HEK293 (cell line): ENCODE measurements around the gene SNORC.

Experiments used
- CTCF ChIA-PET: fragments of 350-600 bp; formaldehyde crosslinking; extraction: SDS; loops from one replicate; lab custom pipeline; 2021; ENCODE audit warnings: antibody characterized with exemption; lab: Yijun Ruan, JAX
- POLR2A ChIA-PET: fragments of 300-600 bp; formaldehyde crosslinking; extraction: SDS; loops from one replicate; lab custom pipeline; 2020; ENCODE audit warnings: antibody characterized with exemption, inconsistent platforms; lab: Yijun Ruan, JAX
- H3K27ac ChIP-seq: fragments of 200-500 bp; sonication (Bioruptor generic); 2 replicates; pipeline ENCODE4 v1.5.1; 2014; ENCODE audit warnings: low read depth, low read length, control low read depth, inconsistent platforms; ENCODE audit errors: extremely low read depth
- H3K36me3 ChIP-seq, 2 experiments: fragments of 200-500 bp in 1 of 2; sonication (Bioruptor generic) in 1 of 2; 1 replicate in 1 of 2; 2 replicates in 1 of 2; pipeline ENCODE4 v1.5.1; 2014 to 2017; ENCODE audit warnings: inconsistent platforms in 2 of 2, low read length in 2 of 2; ENCODE audit not compliant: control insufficient read depth in 2 of 2, insufficient read depth in 1 of 2
- H3K4me1 ChIP-seq: fragments of 200-500 bp; sonication (Bioruptor generic); 2 replicates; pipeline ENCODE4 v1.5.1; 2014; ENCODE audit warnings: mild to moderate bottlenecking, low read length, inconsistent platforms; ENCODE audit not compliant: control insufficient read depth, insufficient read depth
- H3K4me3 ChIP-seq: 2 replicates; pipeline ENCODE4 v1.5.1; 2011; ENCODE audit warnings: low read depth, mild to moderate bottlenecking, control low read depth, low read length, moderate library complexity
- H3K9me3 ChIP-seq: fragments of 200-500 bp; sonication (Bioruptor generic); 2 replicates; pipeline ENCODE4 v1.5.1; 2014; ENCODE audit warnings: low read depth, low read length, inconsistent platforms; ENCODE audit not compliant: control insufficient read depth, insufficient read depth
- ATF2 ChIP-seq: fragments of 450-650 bp; formaldehyde crosslinking; IDR thresholded peaks from 2 replicates; pipeline ENCODE4 v1.5.1; 2016; ENCODE audit warnings: missing biosample characterization, missing genetic modification characterization, low read depth
- BCL11B ChIP-seq: fragments of 450-650 bp; formaldehyde crosslinking; IDR thresholded peaks from 2 replicates; pipeline ENCODE4 v1.5.1; 2016; ENCODE audit warnings: low read depth, missing biosample characterization, missing genetic modification characterization
- GLIS1 ChIP-seq: fragments of 450-650 bp; formaldehyde crosslinking; IDR thresholded peaks from 2 replicates; pipeline ENCODE4 v1.5.1; 2016; ENCODE audit warnings: missing biosample characterization, missing genetic modification characterization
- KLF17 ChIP-seq: fragments of 450-650 bp; formaldehyde crosslinking; IDR thresholded peaks from 2 replicates; pipeline ENCODE4 v1.5.1; 2016; ENCODE audit warnings: missing biosample characterization, missing genetic modification characterization
- MYNN ChIP-seq: fragments of 450-650 bp; formaldehyde crosslinking; IDR thresholded peaks from 2 replicates; pipeline ENCODE4 v1.5.1; 2016; ENCODE audit warnings: missing biosample characterization, missing genetic modification characterization, borderline replicate concordance
- PRDM10 ChIP-seq: fragments of 450-650 bp; formaldehyde crosslinking; IDR thresholded peaks from 2 replicates; pipeline ENCODE4 v1.5.1; 2016; ENCODE audit warnings: missing biosample characterization, missing genetic modification characterization
- TSHZ1 ChIP-seq: fragments of 450-650 bp; formaldehyde crosslinking; IDR thresholded peaks from 2 replicates; pipeline ENCODE4 v1.5.1; 2016; ENCODE audit warnings: missing biosample characterization, missing genetic modification characterization, borderline replicate concordance
- ZEB2 ChIP-seq: fragments of 450-650 bp; formaldehyde crosslinking; IDR thresholded peaks from 2 replicates; pipeline ENCODE4 v1.5.1; 2016; ENCODE audit warnings: missing biosample characterization, missing genetic modification characterization
- ZNF10 ChIP-seq: fragments of 450-650 bp; formaldehyde crosslinking; IDR thresholded peaks from 2 replicates; pipeline ENCODE4 v1.5.1; 2017; ENCODE audit warnings: missing biosample characterization, missing genetic modification characterization
- ZNF248 ChIP-seq: fragments of 450-650 bp; formaldehyde crosslinking; IDR thresholded peaks from 2 replicates; pipeline ENCODE4 v1.5.1; 2017; ENCODE audit warnings: missing biosample characterization, missing genetic modification characterization
- ZNF302 ChIP-seq: fragments of 450-650 bp; formaldehyde crosslinking; IDR thresholded peaks from 2 replicates; pipeline ENCODE4 v1.5.1; 2016; ENCODE audit warnings: missing biosample characterization, missing genetic modification characterization, low read depth
- ZNF394 ChIP-seq: fragments of 450-650 bp; formaldehyde crosslinking; IDR thresholded peaks from 2 replicates; pipeline ENCODE4 v1.5.1; 2016; ENCODE audit warnings: missing biosample characterization, missing genetic modification characterization, mild to moderate bottlenecking, moderate library complexity, borderline replicate concordance
- ZNF449 ChIP-seq: fragments of 450-650 bp; formaldehyde crosslinking; IDR thresholded peaks from 2 replicates; pipeline ENCODE4 v1.5.1; 2017; ENCODE audit warnings: missing biosample characterization, mild to moderate bottlenecking, missing genetic modification characterization, moderate library complexity
- ZNF544 ChIP-seq: fragments of 450-650 bp; formaldehyde crosslinking; IDR thresholded peaks from 2 replicates; pipeline ENCODE4 v1.5.0; 2017; ENCODE audit warnings: missing biosample characterization, missing genetic modification characterization
- ZNF585B ChIP-seq: fragments of 450-650 bp; formaldehyde crosslinking; IDR thresholded peaks from 2 replicates; pipeline ENCODE4 v1.5.1; 2016; ENCODE audit warnings: missing biosample characterization, missing genetic modification characterization
- ZNF623 ChIP-seq: fragments of 450-650 bp; formaldehyde crosslinking; IDR thresholded peaks from 2 replicates; pipeline ENCODE4 v1.5.1; 2016; ENCODE audit warnings: missing biosample characterization, missing genetic modification characterization
- ZNF664 ChIP-seq: fragments of 450-650 bp; formaldehyde crosslinking; IDR thresholded peaks from 2 replicates; pipeline ENCODE4 v1.5.1; 2016; ENCODE audit warnings: missing biosample characterization, missing genetic modification characterization
- ZSCAN4 ChIP-seq: fragments of 450-650 bp; formaldehyde crosslinking; IDR thresholded peaks from 2 replicates; pipeline ENCODE4 v1.5.1; 2017; ENCODE audit warnings: missing biosample characterization, missing genetic modification characterization

Gene SNORC

GRCh38 chr2:232859385-232859916, 10.6 kb upstream of the SNORC start:
- Histone ChIP-seq H3K27ac (no peak overlapping the region), H3K4me3 (no peak overlapping the region), H3K36me3 (peaks cover 25 to 72% of the 10 kb centered on the region in 2 experiments), H3K9me3 (no peaks in the 10 kb centered on the region), H3K4me1 (no peaks in the 10 kb centered on the region; the same call in 1 of the 2 replicates)
- TF ChIP-seq ZNF302 (tag by site-specific recombination) (no peak), ZSCAN4 (no peak), ZNF10 (tag by site-specific recombination) (no peak), ZNF248 (tag by site-specific recombination) (no peak), TSHZ1 (tag by site-specific recombination) (no peak), ZNF585B (no peak), BCL11B (no peak), KLF17 (tag by site-specific recombination) (no peak), ZNF544 (tag by site-specific recombination) (no peak), GLIS1 (no peak), ZNF664 (tag by site-specific recombination) (no peak), MYNN (no peak), ZNF394 (tag by site-specific recombination) (no peak), ZEB2 (tag by site-specific recombination) (no peak), ZNF623 (tag by site-specific recombination) (no peak)
- ChIA-PET CTCF (interaction anchor here (0.5 to 1.1 kb wide), 2 partner anchors 327 to 392 kb away, joined by 4 to 6 read pairs; partner anchors contain the start of gene ATG16L1), POLR2A (no interaction called here)

- Histone ChIP-seq H3K9me3 (no peaks in the 10 kb centered on the region), H3K27ac (no peak overlapping the region), H3K4me3 (no peak overlapping the region), H3K4me1 (no peaks in the 10 kb centered on the region), H3K36me3 (peaks cover 18 to 64% of the 10 kb centered on the region in 2 experiments)
- ChIA-PET POLR2A (no interaction called here), CTCF (interaction anchor here (1.1 kb wide), 1 partner anchor 390 kb away, joined by 6 read pairs; the partner anchor contains the start of gene ATG16L1)
- no peak for TF ChIP-seq ZNF449 (tag by site-specific recombination)
- TF ChIP-seq ATF2 (tag by site-specific recombination), result peak; percentile 45; the same call in 1 of the 2 replicates
- peak; percentile 77 for TF ChIP-seq PRDM10 (tag by site-specific recombination)
These were observed 9.3 kb upstream of the SNORC start for GRCh38 chr2:232860593-232861241.
